Thymus (tissue), 11 donors: ENCODE measurements around the gene GSK3B. TPM values are rescaled to one million over a fixed set of nuclear protein-coding genes. Genes with fewer than 3 reads are reported as not detected.
A peak's percentile ranks its signal among the peaks of the same experiment; 100 is the strongest.
"Not testable (repeated sequence)": the region's sequence is repeated elsewhere in the genome, so short reads cannot be mapped to it uniquely, and the experiment has no call there.

Source experiments
- DNase-seq, 9 donors: peaks; one replicate each; pipeline ENCODE4 v3.0.0-alpha.2; 2013; ENCODE audit warnings: low spot score in 9 of 9, low read depth in 6 of 9, missing footprints in 1 of 9
- H3K27ac ChIP-seq, 2 donors: one replicate each; pipeline ENCODE4 v1.5.1; 2013; ENCODE audit warnings: control low read depth in 1 of 2, low read depth in 1 of 2, low read length in 1 of 2, mild to moderate bottlenecking in 1 of 2, moderate library complexity in 1 of 2
- H3K27me3 ChIP-seq, 2 donors: one replicate each; pipeline ENCODE4 v1.5.1; 2013; ENCODE audit warnings: low read length in 1 of 2; ENCODE audit not compliant: control insufficient read depth in 2 of 2, insufficient read depth in 1 of 2
- H3K36me3 ChIP-seq, 2 donors: one replicate each; pipeline ENCODE4 v1.5.1; 2013; ENCODE audit warnings: low read length in 1 of 2, mild to moderate bottlenecking in 1 of 2, moderate library complexity in 1 of 2; ENCODE audit not compliant: control insufficient read depth in 2 of 2, insufficient read depth in 2 of 2
- H3K4me1 ChIP-seq, 2 donors: one replicate each; pipeline ENCODE4 v1.5.1; 2013; ENCODE audit warnings: low read length in 2 of 2; ENCODE audit not compliant: control insufficient read depth in 2 of 2, insufficient read depth in 2 of 2
- H3K4me3 ChIP-seq, 2 donors: one replicate each; pipeline ENCODE4 v1.5.1; 2013; ENCODE audit warnings: low read length in 2 of 2, control low read depth in 1 of 2, mild to moderate bottlenecking in 1 of 2
- H3K9me3 ChIP-seq, 2 donors: one replicate each; pipeline ENCODE4 v1.5.1; 2013; ENCODE audit warnings: low read length in 1 of 2, mild to moderate bottlenecking in 1 of 2; ENCODE audit not compliant: control insufficient read depth in 2 of 2, insufficient read depth in 1 of 2
- WGBS: extraction: QIAGEN DNeasy Blood & Tissue Kit; methylation state at CpG from one replicate; pipeline ENCODE4 v1.1.7; 2013; 5-methylcytosine and 5-hydroxymethylcytosine counted together
- polyA plus RNA-seq: library from polyadenylated mRNA; stranded (reverse); fragments of 200-250 nt; gene quantifications from one replicate; pipeline ENCODE4 v1.2.3, GENCODE V29; 2013
- total RNA-seq: library from RNA; stranded (reverse); fragments of 120-200 nt; gene quantifications from one replicate; pipeline ENCODE4 v1.2.4, GENCODE V29; 2013
- donor health status: healthy.

GSK3B gene
- total and polyA plus RNA-seq, 2 donors: 10.9 to 34.0 TPM

- not testable (repeated sequence) for H3K36me3 ChIP-seq, H3K27me3 ChIP-seq, H3K4me3 ChIP-seq, H3K27ac ChIP-seq, H3K9me3 ChIP-seq, DNase-seq, H3K4me1 ChIP-seq
- WGBS: 98% methylated on average over 7 of the region's 7 CpGs
Observed at GRCh38 chr3:120053647-120054046, 40.6 kb downstream of the GSK3B start.

GRCh38 chr3:120052677-120053076 lies 41.6 kb downstream of the GSK3B start:
- Histone ChIP-seq H3K4me1 (no peaks in the 10 kb centered on the region), H3K27ac (no peak overlapping the region), H3K4me3 (no peak overlapping the region), H3K36me3 (no peaks in the 10 kb centered on the region), H3K9me3 (no peaks in the 10 kb centered on the region), H3K27me3 (no peaks in the 10 kb centered on the region)
- DNase-seq: no peak
- WGBS: 99% methylated on average over 3 of the region's 3 CpGs

DNA sequence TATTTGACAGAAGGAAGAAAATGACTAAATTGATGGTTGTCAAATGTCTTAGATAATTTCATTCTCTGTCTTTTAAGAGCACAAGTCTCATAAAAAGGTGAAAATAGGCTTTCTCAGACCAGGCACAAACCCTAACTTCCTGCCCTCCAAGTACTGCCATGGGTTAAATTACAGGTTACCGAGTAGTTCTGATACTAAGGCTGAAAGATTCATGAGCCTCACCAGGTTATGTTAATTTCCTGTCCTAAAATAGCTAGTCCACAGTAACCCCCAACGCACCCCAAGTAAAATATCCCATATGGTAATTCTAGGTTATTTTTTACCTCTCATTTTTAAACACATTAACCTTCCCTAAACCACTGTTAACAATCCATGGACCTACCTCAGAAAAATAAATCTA lies 42.0 kb downstream of the GSK3B start:
- Histone ChIP-seq H3K36me3 (no peaks in the 10 kb centered on the region), H3K27ac (no peak overlapping the region), H3K4me1 (no peaks in the 10 kb centered on the region), H3K9me3 (no peaks in the 10 kb centered on the region), H3K27me3 (no peaks in the 10 kb centered on the region), H3K4me3 (no peak overlapping the region)
- WGBS: 26% methylated on average over 2 of the region's 2 CpGs
- DNase-seq: peak in 1 of 9 donors; percentile 19

DNA sequence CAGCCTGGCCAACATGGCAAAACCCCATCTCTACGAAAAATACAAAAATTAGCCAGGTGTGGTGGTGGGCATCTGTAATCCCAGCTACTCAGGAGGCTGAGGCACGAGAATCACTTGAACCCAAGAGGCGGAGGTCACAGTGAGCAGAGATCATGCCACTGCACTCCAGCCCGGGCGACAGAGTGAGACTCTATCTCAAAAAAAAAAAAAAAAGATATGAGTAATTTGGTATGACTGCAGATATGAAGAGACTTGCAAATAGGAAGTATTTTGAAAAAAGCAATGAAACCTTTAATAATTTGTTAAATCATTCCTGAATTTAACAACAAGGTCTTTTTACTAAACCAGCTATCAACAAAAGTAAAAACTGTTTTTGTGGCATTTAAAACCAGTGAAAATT lies 42.7 kb downstream of the GSK3B start:
- H3K27ac ChIP-seq, H3K9me3 ChIP-seq, H3K4me1 ChIP-seq, DNase-seq, H3K27me3 ChIP-seq, H3K36me3 ChIP-seq, H3K4me3 ChIP-seq: not testable (repeated sequence)
- 96% methylated on average over 5 of the region's 5 CpGs for WGBS

- Histone ChIP-seq H3K9me3 (peaks cover 0 to 7% of the 10 kb centered on the region in 2 donors), H3K27ac (no peak overlapping the region), H3K36me3 (peaks cover 0 to 3% of the 10 kb centered on the region in 2 donors), H3K4me3 (no peak overlapping the region), H3K4me1 (no peaks in the 10 kb centered on the region), H3K27me3 (no peaks in the 10 kb centered on the region)
- WGBS: 82% methylated on average over 4 of the region's 4 CpGs
- DNase-seq: no peak
Observed at GRCh38 chr3:120049881-120050539, 44.2 kb downstream of the GSK3B start.

DNA sequence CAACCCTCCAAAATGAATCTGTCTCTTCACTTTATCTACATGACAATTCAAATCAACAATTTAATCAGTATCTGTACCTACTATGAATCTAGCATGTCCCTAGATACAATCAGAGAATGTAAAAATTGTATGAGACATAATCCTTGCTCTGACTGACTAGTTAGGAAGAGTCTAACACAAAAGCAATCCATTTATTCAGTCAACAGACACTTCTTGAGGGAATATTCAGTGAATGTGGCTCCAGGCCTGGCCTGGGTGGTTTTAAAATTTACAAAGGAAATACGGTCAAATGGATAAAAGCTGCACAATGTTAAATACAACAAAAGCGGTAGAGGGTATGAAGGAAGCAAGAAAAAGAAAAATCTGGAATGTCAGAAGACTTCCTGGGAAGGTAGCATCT lies 45.2 kb downstream of the GSK3B start:
- H3K36me3 ChIP-seq: peaks cover 0 to 7% of the 10 kb centered on the region in 2 donors
- WGBS: 47% methylated on average over 2 of the region's 2 CpGs
- H3K27ac ChIP-seq: no peak overlapping the region
- H3K9me3 ChIP-seq: peaks cover 0 to 9% of the 10 kb centered on the region in 2 donors
- H3K4me1 ChIP-seq: no peaks in the 10 kb centered on the region
- no peaks in the 10 kb centered on the region for H3K27me3 ChIP-seq
- H3K4me3 ChIP-seq: no peak overlapping the region
- DNase-seq: no peak

- Histone ChIP-seq H3K9me3 (peaks cover 0 to 12% of the 10 kb centered on the region in 2 donors), H3K4me3 (no peak overlapping the region), H3K36me3 (peaks cover 0 to 7% of the 10 kb centered on the region in 2 donors), H3K27me3 (no peaks in the 10 kb centered on the region), H3K4me1 (no peaks in the 10 kb centered on the region), H3K27ac (no peak overlapping the region)
- DNase-seq: no peak
Observed at GRCh38 chr3:120048355-120049041, 45.7 kb downstream of the GSK3B start.

GRCh38 chr3:120047686-120048085 lies 46.6 kb downstream of the GSK3B start:
- peaks cover 0 to 7% of the 10 kb centered on the region in 2 donors for H3K36me3 ChIP-seq
- DNase-seq: no peak
- H3K9me3 ChIP-seq: peaks cover 0 to 12% of the 10 kb centered on the region in 2 donors
- 98% methylated on average over 1 of the region's 1 CpG for WGBS
- no peaks in the 10 kb centered on the region for H3K4me1 ChIP-seq
- H3K27me3 ChIP-seq: no peaks in the 10 kb centered on the region
- H3K27ac ChIP-seq: no peak overlapping the region
- no peak overlapping the region for H3K4me3 ChIP-seq

- WGBS: 94% methylated on average over 8 of the region's 8 CpGs
Observed at GRCh38 chr3:120040813-120041377, 53.4 kb downstream of the GSK3B start.

More at GRCh38 chr3:120040813-120041377, 53.4 kb downstream of the GSK3B start:
- Histone ChIP-seq H3K4me3 (no peak overlapping the region), H3K27ac (no peak overlapping the region), H3K4me1 (no peaks in the 10 kb centered on the region), H3K27me3 (no peaks in the 10 kb centered on the region), H3K9me3 (peaks cover 10 to 27% of the 10 kb centered on the region in 2 donors), H3K36me3 (peaks cover 7 to 13% of the 10 kb centered on the region in 2 donors)
- no peak for DNase-seq
